ENCODE data around the gene LARP4B. TPM values are rescaled to one million over a fixed set of nuclear protein-coding genes. Genes with fewer than 3 reads are reported as not detected.

LARP4B gene
- total and polyA plus RNA-seq, 2 experiments from 2014 or later = 18.3 to 52.3 TPM

DNA sequence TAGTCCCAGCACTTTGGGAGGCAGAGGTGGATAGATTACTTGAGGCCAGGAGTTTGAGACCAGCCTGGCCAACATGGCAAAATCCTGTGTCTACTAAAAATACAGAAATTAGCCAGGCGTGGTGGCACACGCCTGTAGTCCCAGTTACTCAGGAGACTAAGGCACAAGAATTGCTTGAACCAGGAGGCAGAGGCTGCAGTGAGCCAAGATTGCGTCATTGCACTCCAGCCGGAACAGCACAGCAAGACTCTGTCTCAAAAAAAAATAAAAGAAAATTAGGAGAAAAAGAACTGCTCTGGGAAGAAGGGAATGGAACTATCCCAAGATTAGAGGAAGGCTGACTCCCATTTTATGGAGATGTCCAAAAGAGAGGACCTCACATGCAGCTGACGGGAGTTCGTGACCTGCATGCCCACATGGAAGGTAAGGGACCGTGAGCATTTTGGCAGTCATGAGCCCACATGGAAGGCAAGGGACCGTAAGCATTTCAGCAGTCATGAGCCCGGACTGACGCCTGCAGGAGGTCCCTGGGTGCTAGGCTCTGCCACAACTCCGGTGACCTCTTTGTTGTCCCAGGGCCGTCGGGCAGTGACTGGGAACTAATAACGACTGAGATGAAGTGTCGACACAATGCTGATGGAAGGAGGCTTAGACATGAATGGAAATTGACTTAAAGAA, 38.1 kb upstream of the LARP4B start:
- peaks cover 10% of the 10 kb centered on the region for H3K27me3 Mint-ChIP-seq (ENCODE audit: insufficient read depth, low read depth, poor library complexity)
- H3K36me3 Mint-ChIP-seq (ENCODE audit: low read depth) = no peaks in the 10 kb centered on the region; the same call in 2 of the 3 replicates
- no peak overlapping the region; the same call in 1 of the 2 replicates for H3K27ac Mint-ChIP-seq
- TF ChIP-seq, protein P1, sequence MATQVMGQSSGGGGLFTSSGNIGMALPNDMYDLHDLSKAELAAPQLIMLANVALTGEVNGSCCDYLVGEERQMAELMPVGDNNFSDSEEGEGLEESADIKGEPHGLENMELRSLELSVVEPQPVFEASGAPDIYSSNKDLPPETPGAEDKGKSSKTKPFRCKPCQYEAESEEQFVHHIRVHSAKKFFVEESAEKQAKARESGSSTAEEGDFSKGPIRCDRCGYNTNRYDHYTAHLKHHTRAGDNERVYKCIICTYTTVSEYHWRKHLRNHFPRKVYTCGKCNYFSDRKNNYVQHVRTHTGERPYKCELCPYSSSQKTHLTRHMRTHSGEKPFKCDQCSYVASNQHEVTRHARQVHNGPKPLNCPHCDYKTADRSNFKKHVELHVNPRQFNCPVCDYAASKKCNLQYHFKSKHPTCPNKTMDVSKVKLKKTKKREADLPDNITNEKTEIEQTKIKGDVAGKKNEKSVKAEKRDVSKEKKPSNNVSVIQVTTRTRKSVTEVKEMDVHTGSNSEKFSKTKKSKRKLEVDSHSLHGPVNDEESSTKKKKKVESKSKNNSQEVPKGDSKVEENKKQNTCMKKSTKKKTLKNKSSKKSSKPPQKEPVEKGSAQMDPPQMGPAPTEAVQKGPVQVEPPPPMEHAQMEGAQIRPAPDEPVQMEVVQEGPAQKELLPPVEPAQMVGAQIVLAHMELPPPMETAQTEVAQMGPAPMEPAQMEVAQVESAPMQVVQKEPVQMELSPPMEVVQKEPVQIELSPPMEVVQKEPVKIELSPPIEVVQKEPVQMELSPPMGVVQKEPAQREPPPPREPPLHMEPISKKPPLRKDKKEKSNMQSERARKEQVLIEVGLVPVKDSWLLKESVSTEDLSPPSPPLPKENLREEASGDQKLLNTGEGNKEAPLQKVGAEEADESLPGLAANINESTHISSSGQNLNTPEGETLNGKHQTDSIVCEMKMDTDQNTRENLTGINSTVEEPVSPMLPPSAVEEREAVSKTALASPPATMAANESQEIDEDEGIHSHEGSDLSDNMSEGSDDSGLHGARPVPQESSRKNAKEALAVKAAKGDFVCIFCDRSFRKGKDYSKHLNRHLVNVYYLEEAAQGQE (IDR thresholded peaks at IDR 0.05; ENCODE audit: unreplicated experiment) = no peak
- TF ChIP-seq JUNB (IDR thresholded peaks at IDR 0.05; ENCODE audit: unreplicated experiment) = peak; percentile 91
- TF ChIP-seq EZH2phosphoT487 (IDR thresholded peaks at IDR 0.05; ENCODE audit: unreplicated experiment) = no peak
- TF ChIP-seq ZNF114 (CRISPR knock-in tag; IDR thresholded peaks at IDR 0.05) = no peak
- no peak for TF ChIP-seq STAT1 (IDR thresholded peaks at IDR 0.05; ENCODE audit: unreplicated experiment)
- TF ChIP-seq POLR2AphosphoS5 (IDR thresholded peaks at IDR 0.05; ENCODE audit: low read depth) = no peak
- H3K9me2 ChIP-seq (ENCODE audit: insufficient read depth) = no peaks in the 10 kb centered on the region
- 0 out of 2 replicates have a peak overlapping the region, but pooled peaks have one; percentile 18 for H2AFZ ChIP-seq
- no peaks in the 10 kb centered on the region for H3K36me3 ChIP-seq (ENCODE audit: insufficient read depth)
- H3K4me1 ChIP-seq (ENCODE audit: insufficient read depth) = no peaks in the 10 kb centered on the region
- H3K27ac ChIP-seq (ENCODE audit: low read depth) = no peak overlapping the region
- no peaks in the 10 kb centered on the region for H3F3A ChIP-seq (replicated peaks; ENCODE audit: low read depth)
- ATAC-seq = peak; percentile 18; the same call in 2 of the 3 replicates
- no peak overlapping the region for H3K4me3 Mint-ChIP-seq
- H3K4me1 Mint-ChIP-seq = peaks cover 11% of the 10 kb centered on the region
- H3K4me3 ChIP-seq = no peak overlapping the region
- H3K4me2 ChIP-seq = no peak overlapping the region
- peaks cover 3% of the 10 kb centered on the region; the same call in 1 of the 3 replicates for H3K9me3 Mint-ChIP-seq
- H3K79me2 ChIP-seq (replicated peaks; ENCODE audit: insufficient read depth) = no peaks in the 10 kb centered on the region
- peak; percentile 46 for DNase-seq (ENCODE audit: low spot score)
- no peaks in the 10 kb centered on the region for H4K20me1 ChIP-seq (replicated peaks; ENCODE audit: insufficient read depth)
- no peaks in the 10 kb centered on the region for H3K27me3 ChIP-seq (ENCODE audit: insufficient read depth)

DNA sequence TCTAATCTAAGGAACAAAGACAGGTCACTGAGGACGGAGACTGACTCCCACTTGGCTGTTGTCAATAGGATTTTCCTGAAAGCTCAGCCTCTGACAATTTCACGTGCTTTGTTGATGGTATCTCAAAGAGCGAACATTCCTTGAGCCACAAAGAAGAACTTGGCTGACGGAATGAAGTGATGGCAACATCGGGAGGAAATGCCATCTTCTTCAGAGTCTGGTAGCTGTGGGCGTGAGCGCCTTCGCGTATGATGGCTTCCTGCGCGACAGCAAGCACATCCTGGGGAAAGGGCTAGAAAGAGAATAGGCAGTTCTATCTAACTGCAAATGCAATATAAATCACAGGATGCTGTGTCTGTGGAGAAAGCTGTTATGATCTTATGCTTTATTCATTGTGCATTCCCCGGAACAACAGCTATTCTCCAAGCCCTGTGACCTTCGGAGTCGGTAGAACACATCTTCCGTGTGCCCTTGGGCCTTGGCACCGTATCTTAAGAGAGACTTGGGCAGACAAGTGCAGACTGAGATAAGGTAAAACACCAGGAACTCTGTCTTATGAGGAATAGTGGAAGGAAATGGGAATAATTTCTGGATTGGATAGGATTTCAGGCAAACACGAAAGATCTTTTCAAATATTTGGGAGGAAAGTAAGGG, 37.2 kb upstream of the LARP4B start:
- Histone ChIP-seq H3K27me3 (ENCODE audit: insufficient read depth) (no peaks in the 10 kb centered on the region), H3K9me2 (ENCODE audit: insufficient read depth) (no peaks in the 10 kb centered on the region), H3K36me3 (ENCODE audit: insufficient read depth) (no peaks in the 10 kb centered on the region), H4K20me1 (replicated peaks; ENCODE audit: insufficient read depth) (no peaks in the 10 kb centered on the region), H3K4me3 (no peak overlapping the region), H3K79me2 (replicated peaks; ENCODE audit: insufficient read depth) (no peaks in the 10 kb centered on the region), H3K27ac (ENCODE audit: low read depth) (no peak overlapping the region), H3F3A (replicated peaks; ENCODE audit: low read depth) (no peaks in the 10 kb centered on the region), H3K4me1 (ENCODE audit: insufficient read depth) (no peaks in the 10 kb centered on the region), H2AFZ (peak overlapping the region; percentile 4; the same call in 1 of the 2 replicates), H3K4me2 (no peak overlapping the region)
- Mint-ChIP-seq H3K27ac (no peak overlapping the region), H3K9me3 (peaks cover 3% of the 10 kb centered on the region; the same call in 1 of the 3 replicates), H3K36me3 (ENCODE audit: low read depth) (no peaks in the 10 kb centered on the region; the same call in 2 of the 3 replicates), H3K27me3 (ENCODE audit: insufficient read depth, low read depth, poor library complexity) (peaks cover 13% of the 10 kb centered on the region), H3K4me1 (peaks cover 11% of the 10 kb centered on the region), H3K4me3 (no peak overlapping the region)
- ATAC-seq (no peak), DNase-seq (ENCODE audit: low spot score) (no peak)
- TF ChIP-seq, protein P2, sequence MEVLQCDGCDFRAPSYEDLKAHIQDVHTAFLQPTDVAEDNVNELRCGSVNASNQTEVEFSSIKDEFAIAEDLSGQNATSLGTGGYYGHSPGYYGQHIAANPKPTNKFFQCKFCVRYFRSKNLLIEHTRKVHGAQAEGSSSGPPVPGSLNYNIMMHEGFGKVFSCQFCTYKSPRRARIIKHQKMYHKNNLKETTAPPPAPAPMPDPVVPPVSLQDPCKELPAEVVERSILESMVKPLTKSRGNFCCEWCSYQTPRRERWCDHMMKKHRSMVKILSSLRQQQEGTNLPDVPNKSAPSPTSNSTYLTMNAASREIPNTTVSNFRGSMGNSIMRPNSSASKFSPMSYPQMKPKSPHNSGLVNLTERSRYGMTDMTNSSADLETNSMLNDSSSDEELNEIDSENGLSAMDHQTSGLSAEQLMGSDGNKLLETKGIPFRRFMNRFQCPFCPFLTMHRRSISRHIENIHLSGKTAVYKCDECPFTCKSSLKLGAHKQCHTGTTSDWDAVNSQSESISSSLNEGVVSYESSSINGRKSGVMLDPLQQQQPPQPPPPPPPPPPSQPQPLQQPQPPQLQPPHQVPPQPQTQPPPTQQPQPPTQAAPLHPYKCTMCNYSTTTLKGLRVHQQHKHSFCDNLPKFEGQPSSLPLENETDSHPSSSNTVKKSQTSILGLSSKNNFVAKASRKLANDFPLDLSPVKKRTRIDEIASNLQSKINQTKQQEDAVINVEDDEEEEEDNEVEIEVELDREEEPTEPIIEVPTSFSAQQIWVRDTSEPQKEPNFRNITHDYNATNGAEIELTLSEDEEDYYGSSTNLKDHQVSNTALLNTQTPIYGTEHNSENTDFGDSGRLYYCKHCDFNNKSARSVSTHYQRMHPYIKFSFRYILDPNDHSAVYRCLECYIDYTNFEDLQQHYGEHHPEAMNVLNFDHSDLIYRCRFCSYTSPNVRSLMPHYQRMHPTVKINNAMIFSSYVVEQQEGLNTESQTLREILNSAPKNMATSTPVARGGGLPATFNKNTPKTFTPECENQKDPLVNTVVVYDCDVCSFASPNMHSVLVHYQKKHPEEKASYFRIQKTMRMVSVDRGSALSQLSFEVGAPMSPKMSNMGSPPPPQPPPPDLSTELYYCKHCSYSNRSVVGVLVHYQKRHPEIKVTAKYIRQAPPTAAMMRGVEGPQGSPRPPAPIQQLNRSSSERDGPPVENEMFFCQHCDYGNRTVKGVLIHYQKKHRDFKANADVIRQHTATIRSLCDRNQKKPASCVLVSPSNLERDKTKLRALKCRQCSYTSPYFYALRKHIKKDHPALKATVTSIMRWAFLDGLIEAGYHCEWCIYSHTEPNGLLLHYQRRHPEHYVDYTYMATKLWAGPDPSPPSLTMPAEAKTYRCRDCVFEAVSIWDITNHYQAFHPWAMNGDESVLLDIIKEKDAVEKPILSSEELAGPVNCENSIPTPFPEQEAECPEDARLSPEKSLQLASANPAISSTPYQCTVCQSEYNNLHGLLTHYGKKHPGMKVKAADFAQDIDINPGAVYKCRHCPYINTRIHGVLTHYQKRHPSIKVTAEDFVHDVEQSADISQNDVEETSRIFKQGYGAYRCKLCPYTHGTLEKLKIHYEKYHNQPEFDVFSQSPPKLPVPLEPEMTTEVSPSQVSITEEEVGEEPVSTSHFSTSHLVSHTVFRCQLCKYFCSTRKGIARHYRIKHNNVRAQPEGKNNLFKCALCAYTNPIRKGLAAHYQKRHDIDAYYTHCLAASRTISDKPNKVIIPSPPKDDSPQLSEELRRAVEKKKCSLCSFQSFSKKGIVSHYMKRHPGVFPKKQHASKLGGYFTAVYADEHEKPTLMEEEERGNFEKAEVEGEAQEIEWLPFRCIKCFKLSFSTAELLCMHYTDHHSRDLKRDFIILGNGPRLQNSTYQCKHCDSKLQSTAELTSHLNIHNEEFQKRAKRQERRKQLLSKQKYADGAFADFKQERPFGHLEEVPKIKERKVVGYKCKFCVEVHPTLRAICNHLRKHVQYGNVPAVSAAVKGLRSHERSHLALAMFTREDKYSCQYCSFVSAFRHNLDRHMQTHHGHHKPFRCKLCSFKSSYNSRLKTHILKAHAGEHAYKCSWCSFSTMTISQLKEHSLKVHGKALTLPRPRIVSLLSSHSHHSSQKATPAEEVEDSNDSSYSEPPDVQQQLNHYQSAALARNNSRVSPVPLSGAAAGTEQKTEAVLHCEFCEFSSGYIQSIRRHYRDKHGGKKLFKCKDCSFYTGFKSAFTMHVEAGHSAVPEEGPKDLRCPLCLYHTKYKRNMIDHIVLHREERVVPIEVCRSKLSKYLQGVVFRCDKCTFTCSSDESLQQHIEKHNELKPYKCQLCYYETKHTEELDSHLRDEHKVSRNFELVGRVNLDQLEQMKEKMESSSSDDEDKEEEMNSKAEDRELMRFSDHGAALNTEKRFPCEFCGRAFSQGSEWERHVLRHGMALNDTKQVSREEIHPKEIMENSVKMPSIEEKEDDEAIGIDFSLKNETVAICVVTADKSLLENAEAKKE (CRISPR knock-in tag; IDR thresholded peaks at IDR 0.05) = no peak
- TF ChIP-seq CREB1 (CRISPR knock-in tag; IDR thresholded peaks at IDR 0.05; ENCODE audit: low read depth) (no peak), STAT1 (IDR thresholded peaks at IDR 0.05; ENCODE audit: unreplicated experiment) (no peak), POLR2AphosphoS5 (IDR thresholded peaks at IDR 0.05; ENCODE audit: low read depth) (no peak)
- TF ChIP-seq, protein P3, sequence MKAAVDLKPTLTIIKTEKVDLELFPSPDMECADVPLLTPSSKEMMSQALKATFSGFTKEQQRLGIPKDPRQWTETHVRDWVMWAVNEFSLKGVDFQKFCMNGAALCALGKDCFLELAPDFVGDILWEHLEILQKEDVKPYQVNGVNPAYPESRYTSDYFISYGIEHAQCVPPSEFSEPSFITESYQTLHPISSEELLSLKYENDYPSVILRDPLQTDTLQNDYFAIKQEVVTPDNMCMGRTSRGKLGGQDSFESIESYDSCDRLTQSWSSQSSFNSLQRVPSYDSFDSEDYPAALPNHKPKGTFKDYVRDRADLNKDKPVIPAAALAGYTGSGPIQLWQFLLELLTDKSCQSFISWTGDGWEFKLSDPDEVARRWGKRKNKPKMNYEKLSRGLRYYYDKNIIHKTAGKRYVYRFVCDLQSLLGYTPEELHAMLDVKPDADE (IDR thresholded peaks at IDR 0.05) = no peak
